ENCODE measurements around the gene CHPF2. TPM values are rescaled to one million over a fixed set of nuclear protein-coding genes. Genes with fewer than 3 reads are reported as not detected.

Gene CHPF2
- total and polyA plus RNA-seq, 2 experiments from 2014 or later: 51.0 to 70.0 TPM

DNA sequence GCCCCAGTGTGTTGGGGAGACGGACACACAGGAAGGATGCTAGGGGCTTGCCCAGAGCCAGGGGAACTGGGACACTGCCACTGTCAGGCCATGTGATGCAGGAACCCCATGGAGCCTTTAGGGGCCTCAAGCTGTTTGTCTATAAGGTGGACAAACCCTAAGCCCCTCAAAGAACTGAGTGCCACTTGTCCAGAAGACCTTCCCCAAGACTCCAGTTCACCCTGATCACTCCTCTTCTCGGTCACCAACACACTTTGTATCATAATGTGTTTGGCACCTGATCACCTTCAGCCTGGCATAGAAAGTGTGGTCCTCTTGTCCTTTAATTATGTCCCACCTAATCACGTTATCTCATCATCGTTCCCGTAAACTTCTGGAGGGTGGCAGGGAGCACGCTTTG, 22.7 kb upstream of the CHPF2 start:
- no peak overlapping the region for H3K4me3 ChIP-seq
- no peaks in the 10 kb centered on the region for H3K79me2 ChIP-seq
- no peak for DNase-seq (ENCODE audit: low spot score)
- 91% methylated on average over 6 of the region's 6 CpGs for WGBS (ENCODE audit: low lambda C conversion rate, missing lambda C conversion rate)
- H3K9me3 ChIP-seq (ENCODE audit: low read depth): no peaks in the 10 kb centered on the region
- TF ChIP-seq, protein P1, sequence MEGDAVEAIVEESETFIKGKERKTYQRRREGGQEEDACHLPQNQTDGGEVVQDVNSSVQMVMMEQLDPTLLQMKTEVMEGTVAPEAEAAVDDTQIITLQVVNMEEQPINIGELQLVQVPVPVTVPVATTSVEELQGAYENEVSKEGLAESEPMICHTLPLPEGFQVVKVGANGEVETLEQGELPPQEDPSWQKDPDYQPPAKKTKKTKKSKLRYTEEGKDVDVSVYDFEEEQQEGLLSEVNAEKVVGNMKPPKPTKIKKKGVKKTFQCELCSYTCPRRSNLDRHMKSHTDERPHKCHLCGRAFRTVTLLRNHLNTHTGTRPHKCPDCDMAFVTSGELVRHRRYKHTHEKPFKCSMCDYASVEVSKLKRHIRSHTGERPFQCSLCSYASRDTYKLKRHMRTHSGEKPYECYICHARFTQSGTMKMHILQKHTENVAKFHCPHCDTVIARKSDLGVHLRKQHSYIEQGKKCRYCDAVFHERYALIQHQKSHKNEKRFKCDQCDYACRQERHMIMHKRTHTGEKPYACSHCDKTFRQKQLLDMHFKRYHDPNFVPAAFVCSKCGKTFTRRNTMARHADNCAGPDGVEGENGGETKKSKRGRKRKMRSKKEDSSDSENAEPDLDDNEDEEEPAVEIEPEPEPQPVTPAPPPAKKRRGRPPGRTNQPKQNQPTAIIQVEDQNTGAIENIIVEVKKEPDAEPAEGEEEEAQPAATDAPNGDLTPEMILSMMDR (IDR thresholded peaks at IDR 0.05; ENCODE audit: poor library complexity): no peak
- no peak for TF ChIP-seq EZH2 (IDR thresholded peaks at IDR 0.05; ENCODE audit: borderline replicate concordance)
- no peaks in the 10 kb centered on the region for H3K9me2 ChIP-seq (replicated peaks; ENCODE audit: insufficient read depth)
- H3K4me1 ChIP-seq (ENCODE audit: insufficient read depth): no peaks in the 10 kb centered on the region
- H4K20me1 ChIP-seq (ENCODE audit: insufficient read depth, poor library complexity, severe bottlenecking): no peaks in the 10 kb centered on the region
- H3K27ac ChIP-seq: no peak overlapping the region
- H3K36me3 ChIP-seq (replicated peaks; ENCODE audit: insufficient read depth, low read depth): no peaks in the 10 kb centered on the region
- H3K4me2 ChIP-seq: no peak overlapping the region
- H2AFZ ChIP-seq: no peak overlapping the region
- H3K27me3 ChIP-seq: no peaks in the 10 kb centered on the region

DNA sequence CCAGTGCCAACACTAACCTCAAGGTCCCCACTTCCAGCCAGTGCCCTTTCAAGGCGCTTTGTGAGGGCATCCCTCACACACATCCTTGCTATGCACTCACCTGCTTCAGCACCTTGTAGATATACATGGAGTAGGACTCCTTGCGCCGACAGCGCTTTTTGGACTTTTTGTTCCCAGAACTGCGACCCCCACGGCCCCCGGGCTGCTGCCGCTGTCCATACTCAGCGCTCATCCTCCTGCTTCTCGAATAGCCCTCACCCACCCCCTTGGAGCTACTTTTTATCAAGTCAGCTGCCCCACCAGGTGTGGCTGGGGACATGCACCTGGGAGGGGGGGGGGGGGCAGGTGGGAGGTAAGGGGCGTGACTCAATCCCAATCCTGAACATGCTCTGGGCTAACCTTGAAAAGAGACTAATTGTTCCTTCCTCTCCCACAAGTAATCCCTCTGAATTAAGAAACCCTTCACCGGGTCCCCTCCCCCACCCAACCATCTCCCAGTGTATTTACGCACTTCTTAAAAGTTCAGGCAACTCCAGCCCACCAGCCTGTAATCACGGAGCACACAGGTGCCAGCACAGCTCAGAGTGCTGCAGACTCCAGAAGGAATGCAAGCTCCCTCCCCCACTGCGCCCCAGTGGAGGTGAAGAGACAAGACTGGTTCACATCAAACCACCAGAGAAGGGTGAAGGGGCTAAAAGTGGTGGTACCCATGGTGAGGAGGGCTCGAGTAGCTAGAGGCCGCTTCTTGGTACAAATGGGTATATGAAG, 22.0 kb upstream of the CHPF2 start, which contains the start of gene H2BK1:
Gene H2BK1 (minus strand): TSS at position 402 of the 768 bp plus-strand sequence. CDS start 170 bp downstream, at position 232.
- H3K4me3 ChIP-seq: no peak within 1 kb of the TSS
- H3K9me2 ChIP-seq (replicated peaks; ENCODE audit: insufficient read depth): no peaks in the 10 kb centered on the region
- H3K27ac ChIP-seq: no peak within 1 kb of the TSS
- TF ChIP-seq, protein P1 (IDR thresholded peaks at IDR 0.05; ENCODE audit: poor library complexity): no peak
- TF ChIP-seq EZH2phosphoT487 (IDR thresholded peaks at IDR 0.05; ENCODE audit: low read depth, severe bottlenecking, unreplicated experiment): no peak
- TF ChIP-seq EZH2 (IDR thresholded peaks at IDR 0.05; ENCODE audit: borderline replicate concordance): no peak
- 84% methylated on average over 17 of the region's 17 CpGs for WGBS (ENCODE audit: low lambda C conversion rate, missing lambda C conversion rate)
- no peaks in the 10 kb centered on the region for H3K79me2 ChIP-seq
- no peaks in the 10 kb centered on the region for H3K36me3 ChIP-seq (replicated peaks; ENCODE audit: insufficient read depth, low read depth)
- H3K9me3 ChIP-seq (ENCODE audit: low read depth): no peaks in the 10 kb centered on the region
- H3K27me3 ChIP-seq: no peaks in the 10 kb centered on the region
- no peaks in the 10 kb centered on the region for H4K20me1 ChIP-seq (ENCODE audit: insufficient read depth, poor library complexity, severe bottlenecking)
- no peaks in the 10 kb centered on the region for H3K4me1 ChIP-seq (ENCODE audit: insufficient read depth)
- H3K4me2 ChIP-seq: no peak within 1 kb of the TSS
- no peak within 1 kb of the TSS for H2AFZ ChIP-seq
- DNase-seq (ENCODE audit: low spot score): no peak

DNA sequence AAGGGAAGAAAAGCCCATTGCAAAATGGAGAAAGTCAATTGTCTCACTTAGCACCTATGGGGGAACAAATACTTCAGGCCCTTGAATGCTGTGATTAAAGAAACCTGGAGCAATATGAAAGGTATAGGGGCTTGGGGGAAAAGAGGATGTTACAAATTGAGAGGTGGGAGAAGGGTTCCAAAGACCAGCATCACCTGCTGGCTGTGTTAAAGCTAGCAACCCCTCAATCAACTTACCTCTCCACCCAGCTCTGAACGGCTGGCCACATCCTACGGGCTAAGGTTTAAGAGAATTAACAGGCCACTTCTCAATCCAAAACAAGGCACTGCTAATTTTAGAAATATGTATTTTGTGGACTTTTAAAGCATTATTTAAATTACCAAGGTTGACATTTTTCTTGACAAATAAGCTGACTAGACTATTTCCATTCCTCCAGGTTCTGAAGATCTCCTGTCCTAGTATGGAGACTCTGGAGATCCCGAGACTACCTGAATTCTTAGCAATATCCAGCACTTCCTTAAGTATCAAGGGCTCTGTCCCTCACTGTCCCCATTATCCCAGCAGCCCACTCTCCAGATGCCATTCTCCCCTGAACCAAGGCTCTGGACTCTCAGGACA, 21.0 kb upstream of the CHPF2 start:
- Histone ChIP-seq H4K20me1 (ENCODE audit: insufficient read depth, poor library complexity, severe bottlenecking) (no peaks in the 10 kb centered on the region), H3K27me3 (no peaks in the 10 kb centered on the region)
- 84% methylated on average over 3 of the region's 3 CpGs for WGBS (ENCODE audit: low lambda C conversion rate, missing lambda C conversion rate)

More for the DNA sequence above, 21.0 kb upstream of the CHPF2 start:
- H3K79me2 ChIP-seq: no peaks in the 10 kb centered on the region
- no peak for TF ChIP-seq EZH2 (IDR thresholded peaks at IDR 0.05; ENCODE audit: borderline replicate concordance)
- no peak for TF ChIP-seq EZH2phosphoT487 (IDR thresholded peaks at IDR 0.05; ENCODE audit: low read depth, severe bottlenecking, unreplicated experiment)
- TF ChIP-seq, protein P1 (IDR thresholded peaks at IDR 0.05; ENCODE audit: poor library complexity): no peak
- no peak for DNase-seq (ENCODE audit: low spot score)
- H3K4me3 ChIP-seq: no peak overlapping the region
- no peaks in the 10 kb centered on the region for H3K36me3 ChIP-seq (replicated peaks; ENCODE audit: insufficient read depth, low read depth)
- H2AFZ ChIP-seq: no peak overlapping the region
- no peak overlapping the region for H3K4me2 ChIP-seq
- H3K9me2 ChIP-seq (replicated peaks; ENCODE audit: insufficient read depth): no peaks in the 10 kb centered on the region
- H3K27ac ChIP-seq: no peak overlapping the region
- H3K4me1 ChIP-seq (ENCODE audit: insufficient read depth): no peaks in the 10 kb centered on the region
- H3K9me3 ChIP-seq (ENCODE audit: low read depth): no peaks in the 10 kb centered on the region
